ENCODE results near the gene ZNF217. TPM values are rescaled to one million over a fixed set of nuclear protein-coding genes. Genes with fewer than 3 reads are reported as not detected.

Gene ZNF217
- total and polyA plus RNA-seq, 10 of the 15 experiments (the other 5 are each of a cell fraction or from before 2014, with no cell fraction given) = 8.5 to 76.6 (median 40.6) TPM

- DNase-seq (ENCODE audit: low read depth, low spot score) (no peak), FAIRE-seq (no peak), ATAC-seq (peak; percentile 12)
- Histone ChIP-seq H3K79me2 (ENCODE audit: control insufficient read depth, insufficient read depth, low read length) (peaks cover 67% of the 10 kb centered on the region), H3K4me1 (ENCODE audit: control insufficient read depth, insufficient read depth, low read length) (peaks cover under 1% of the 10 kb centered on the region; the same call in 1 of the 2 replicates), H3K9me3 (replicated peaks; ENCODE audit: control insufficient read depth, insufficient read depth, low read length) (no peaks in the 10 kb centered on the region), H3K4me2 (ENCODE audit: control insufficient read depth, insufficient read depth) (no peak overlapping the region), H2AFZ (ENCODE audit: control insufficient read depth, low read depth, low read length) (no peak overlapping the region), H3K4me3 (peak overlapping the region; percentile 69), H3K27ac (ENCODE audit: control insufficient read depth, insufficient read depth) (peak overlapping the region; percentile 93), H4K20me1 (ENCODE audit: control insufficient read depth, insufficient read depth) (no peaks in the 10 kb centered on the region), H3K36me3 (ENCODE audit: control insufficient read depth in 2 of 2, insufficient read depth in 2 of 2, low read length in 1 of 2) (no peaks in the 10 kb centered on the region), H3K9ac (ENCODE audit: control insufficient read depth, insufficient read depth, low read length) (peak overlapping the region; percentile 92), H3K27me3 (replicated peaks in 1 of 2; ENCODE audit: control insufficient read depth in 2 of 2, insufficient read depth in 2 of 2, low read length in 1 of 2) (no peaks in the 10 kb centered on the region)
- intact Hi-C loops (cut with micrococcal nuclease; ENCODE audit: unreplicated experiment) (no loop called here), in situ Hi-C loops (cut with MboI) (no loop called here)
- TF ChIP-seq BACH1 (IDR thresholded peaks at IDR 0.05; ENCODE audit: borderline replicate concordance) (peak; percentile 63; the same call in 1 of the 2 replicates), ETV6 (conservative IDR thresholded peaks at IDR 0.05 in 1 of 2, IDR thresholded peaks at IDR 0.05 in 1 of 2; ENCODE audit: borderline replicate concordance in 1 of 2, low read depth in 1 of 2) (peak in 1 of 2 experiments; percentile 10; a peak in 1 of 4 replicates), PRDM15 (CRISPR knock-in tag; IDR thresholded peaks at IDR 0.05) (peak; percentile 38; the same call in 1 of the 2 replicates), POU2F2 (IDR thresholded peaks at IDR 0.05; ENCODE audit: borderline replicate concordance, low read depth, low read length) (0 out of 3 replicates have a peak, but pooled peaks have one; percentile 10), NKRF (conservative IDR thresholded peaks at IDR 0.05) (peak; percentile 17; the same call in 1 of the 2 replicates), YY1 (IDR thresholded peaks at IDR 0.05; ENCODE audit: low read depth, low read length) (peak; percentile 55; the same call in 1 of the 2 replicates), SKIL (IDR thresholded peaks at IDR 0.05; ENCODE audit: low read depth, poor library complexity, severe bottlenecking) (no peak), SMAD5 (IDR thresholded peaks at IDR 0.05; ENCODE audit: low read depth) (0 out of 2 replicates have a peak, but pooled peaks have one; percentile 8), IKZF1 (conservative IDR thresholded peaks at IDR 0.05) (0 out of 2 replicates have a peak, but pooled peaks have one; percentile 6), SPI1 (IDR thresholded peaks at IDR 0.05; ENCODE audit: borderline replicate concordance, insufficient read depth, low read depth, low read length) (no peak)
- ChIA-PET SMC1A (ENCODE audit: uncharacterized antibody, unreplicated experiment) (no interaction called here), RAD21 (ENCODE audit: unreplicated experiment) (interaction anchor here (1.0 to 1.6 kb wide), 3 partner anchors 18 to 323 kb away, joined by 3 to 5 read pairs (median 4); no protein-coding TSS in a partner anchor), POLR2A (interaction anchor here (0.7 to 1.0 kb wide), 4 partner anchors 13 to 349 kb away, joined by 3 to 7 read pairs (median 3); no protein-coding TSS in a partner anchor), CTCF (no interaction called here)
- BruUV-seq (replicated peaks) = no TSS peak
- 1% methylated on average over 31 of the region's 47 CpGs for WGBS (ENCODE audit: insufficient coverage, insufficient replicate concordance, low lambda C conversion rate, missing lambda C conversion rate)
These were observed 610 bp downstream of the ZNF217 start for GRCh38 chr20:53592992-53593465.

Data from GM12878 (cell line).